ENCODE results near the gene YARS1. TPM values are rescaled to one million over a fixed set of nuclear protein-coding genes. Genes with fewer than 3 reads are reported as not detected.

Gene YARS1
- total and polyA plus RNA-seq, 2 of the 13 experiments (the other 11 are each of a cell fraction or from before 2014, with no cell fraction given), result 50.1 to 113 TPM

GRCh38 chr1:32736812-32737791 is 80.1 kb downstream of the YARS1 start (continued):
- TF ChIP-seq ZNF275 (CRISPR knock-in tag; IDR thresholded peaks at IDR 0.05; ENCODE audit: borderline replicate concordance) (peak; percentile 33; the same call in 1 of the 2 replicates), TP53 (CRISPR knock-in tag; conservative IDR thresholded peaks at IDR 0.05) (no peak), GTF3A (CRISPR knock-in tag; conservative IDR thresholded peaks at IDR 0.05) (peak; percentile 96; the same call in 1 of the 2 replicates), THAP11 (CRISPR knock-in tag; IDR thresholded peaks at IDR 0.05) (peak; percentile 48), YEATS4 (CRISPR knock-in tag; IDR thresholded peaks at IDR 0.05; ENCODE audit: borderline replicate concordance) (peak; percentile 43; the same call in 1 of the 2 replicates), MXI1 (IDR thresholded peaks at IDR 0.05; ENCODE audit: borderline replicate concordance, low read depth, low read length) (peak; percentile 60; the same call in 1 of the 3 replicates), ZNF543 (CRISPR knock-in tag; IDR thresholded peaks at IDR 0.05) (peak; percentile 89), DMAP1 (CRISPR knock-in tag; IDR thresholded peaks at IDR 0.05) (peak; percentile 75; the same call in 1 of the 2 replicates), ZNF430 (CRISPR knock-in tag; IDR thresholded peaks at IDR 0.05) (no peak; the same call in 1 of the 2 replicates), ZNF550 (CRISPR knock-in tag; IDR thresholded peaks at IDR 0.05; ENCODE audit: borderline replicate concordance) (no peak), SOX6 (IDR thresholded peaks at IDR 0.05) (no peak), SOX6 (CRISPR knock-in tag; IDR thresholded peaks at IDR 0.05) (peak; percentile 48), ZNF136 (CRISPR knock-in tag; IDR thresholded peaks at IDR 0.05; ENCODE audit: low read depth) (no peak), POLR2A (IDR thresholded peaks at IDR 0.05; ENCODE audit: insufficient read depth in 1 of 2, low read depth in 2 of 2, low read length in 2 of 2) (peak; percentile 86 to 91), ZNF3 (CRISPR knock-in tag; IDR thresholded peaks at IDR 0.05) (no peak), ZBTB7B (CRISPR knock-in tag; IDR thresholded peaks at IDR 0.05) (peak; percentile 71; the same call in 1 of the 2 replicates), KDM4B (CRISPR knock-in tag; IDR thresholded peaks at IDR 0.05) (peak; percentile 70; the same call in 1 of the 2 replicates), ZBTB40 (IDR thresholded peaks at IDR 0.05) (no peak), ZBTB40 (CRISPR knock-in tag; IDR thresholded peaks at IDR 0.05) (no peak), RBM39 (IDR thresholded peaks at IDR 0.05; ENCODE audit: low read depth, low read length, poor library complexity, severe bottlenecking) (peak; percentile 54), ZBTB8A (CRISPR knock-in tag; IDR thresholded peaks at IDR 0.05; ENCODE audit: borderline replicate concordance, low read depth) (0 out of 2 replicates have a peak, but pooled peaks have one; percentile 45)

Data from HepG2 (cell line).